Activated naive CD4-positive, alpha-beta T cell treated with anti-CD3 and anti-CD28 coated beads, Interleukin-2, amount 50 U/mL, for 72 hours (primary cell): Measurements from ENCODE around the gene PTPRE. TPM values are rescaled to one million over a fixed set of nuclear protein-coding genes. Genes with fewer than 3 reads are reported as not detected.

Experiments used
- ATAC-seq, 2 donors: fragments of 150-1000 bp; cut with Tn5 transposase; 2 replicates each; pipeline ENCODE4 v1.10.0; 2021; ENCODE audit warnings: mild to moderate bottlenecking in 2 of 2, moderate library complexity in 2 of 2
- DNase-seq, 2 donors: peaks; one replicate each; pipeline ENCODE4 v3.0.0; 2021 to 2022; ENCODE audit warnings: low spot score in 2 of 2
- H3K27ac Mint-ChIP-seq, 2 donors: one replicate each; pipeline ENCODE4 v1.8.0; 2022; ENCODE audit warnings: mild to moderate bottlenecking in 2 of 2, mixed read lengths in 2 of 2
- H3K36me3 Mint-ChIP-seq, 2 donors: one replicate each; pipeline ENCODE4 v1.8.0; 2022; ENCODE audit warnings: mixed read lengths in 2 of 2
- H3K9me3 Mint-ChIP-seq, 2 donors: one replicate each; pipeline ENCODE4 v1.8.0; 2022; ENCODE audit warnings: mixed read lengths in 2 of 2
- total RNA-seq, 2 donors: library from RNA; stranded (reverse); gene quantifications; one replicate each; pipeline ENCODE4 v1.2.3, GENCODE V29; 2022

PTPRE gene
- total RNA-seq, 2 donors from 2014 or later, result 28.4 to 55.5 TPM

- H3K27ac Mint-ChIP-seq, result peak overlapping the region; percentile 55 to 99
- ATAC-seq (no peak), DNase-seq (no peak)
- H3K36me3 Mint-ChIP-seq, result peaks cover 20 to 24% of the 10 kb centered on the region in 2 donors
- H3K9me3 Mint-ChIP-seq, result no peaks in the 10 kb centered on the region
Observed at GRCh38 chr10:128044961-128045832, 138.3 kb downstream of the PTPRE start.

GRCh38 chr10:128045833-128046120 lies 138.9 kb downstream of the PTPRE start:
- ATAC-seq (no peak), DNase-seq (no peak)
- peak overlapping the region in 1 of 2 donors; percentile 99 for H3K27ac Mint-ChIP-seq
- peaks cover 26 to 29% of the 10 kb centered on the region in 2 donors for H3K36me3 Mint-ChIP-seq
- H3K9me3 Mint-ChIP-seq, result no peaks in the 10 kb centered on the region

GRCh38 chr10:128046156-128046952 lies 139.5 kb downstream of the PTPRE start:
- ATAC-seq, result no peak
- Mint-ChIP-seq H3K9me3 (no peaks in the 10 kb centered on the region), H3K36me3 (peaks cover 30 to 32% of the 10 kb centered on the region in 2 donors), H3K27ac (peak overlapping the region; percentile 93 to 99)
- no peak for DNase-seq

- H3K36me3 Mint-ChIP-seq, result peaks cover 30 to 35% of the 10 kb centered on the region in 2 donors
- peak; percentile 1 to 12 for ATAC-seq
- H3K9me3 Mint-ChIP-seq, result no peaks in the 10 kb centered on the region
- peak overlapping the region; percentile 98 to 99 for H3K27ac Mint-ChIP-seq
- DNase-seq, result no peak
Observed at GRCh38 chr10:128046953-128047290, 140.0 kb downstream of the PTPRE start.

GRCh38 chr10:128047351-128047750 lies 140.4 kb downstream of the PTPRE start:
- Mint-ChIP-seq H3K9me3 (no peaks in the 10 kb centered on the region), H3K36me3 (peaks cover 30 to 40% of the 10 kb centered on the region in 2 donors), H3K27ac (peak overlapping the region; percentile 98 to 99)
- DNase-seq, result peak; percentile 80 to 89
- peak; percentile 91 to 98 for ATAC-seq

- ATAC-seq, result peak; percentile 45 to 68
- peak overlapping the region; percentile 98 to 99 for H3K27ac Mint-ChIP-seq
- H3K9me3 Mint-ChIP-seq, result no peaks in the 10 kb centered on the region
- peaks cover 30 to 40% of the 10 kb centered on the region in 2 donors for H3K36me3 Mint-ChIP-seq
- peak in 1 of 2 donors; percentile 77 for DNase-seq
Observed at GRCh38 chr10:128047991-128048818, 141.3 kb downstream of the PTPRE start.

- DNase-seq (no peak), ATAC-seq (no peak)
- H3K27ac Mint-ChIP-seq, result peak overlapping the region; percentile 98 to 99
- peaks cover 30 to 40% of the 10 kb centered on the region in 2 donors for H3K36me3 Mint-ChIP-seq
- no peaks in the 10 kb centered on the region for H3K9me3 Mint-ChIP-seq
Observed at GRCh38 chr10:128048819-128049210, 141.9 kb downstream of the PTPRE start.

GRCh38 chr10:128049226-128050120 lies 142.6 kb downstream of the PTPRE start:
- Mint-ChIP-seq H3K9me3 (no peaks in the 10 kb centered on the region), H3K27ac (peak overlapping the region; percentile 9 to 99), H3K36me3 (peaks cover 30 to 40% of the 10 kb centered on the region in 2 donors)
- DNase-seq, result no peak
- no peak for ATAC-seq

GRCh38 chr10:128050121-128050516 lies 143.2 kb downstream of the PTPRE start:
- H3K36me3 Mint-ChIP-seq, result peaks cover 30 to 40% of the 10 kb centered on the region in 2 donors

GRCh38 chr10:128050936-128051335 lies 144.0 kb downstream of the PTPRE start:
- DNase-seq (no peak), ATAC-seq (no peak)
- no peaks in the 10 kb centered on the region for H3K9me3 Mint-ChIP-seq
- H3K36me3 Mint-ChIP-seq, result peaks cover 33 to 40% of the 10 kb centered on the region in 2 donors
- peak overlapping the region; percentile 75 to 99 for H3K27ac Mint-ChIP-seq

More at GRCh38 chr10:128050121-128050516, 143.2 kb downstream of the PTPRE start:
- Mint-ChIP-seq H3K9me3 (no peaks in the 10 kb centered on the region), H3K27ac (peak overlapping the region in 1 of 2 donors; percentile 99)
- no peak for ATAC-seq
- no peak for DNase-seq

- no peaks in the 10 kb centered on the region for H3K9me3 Mint-ChIP-seq
- ATAC-seq (no peak), DNase-seq (no peak)
- H3K36me3 Mint-ChIP-seq, result peaks cover 39 to 46% of the 10 kb centered on the region in 2 donors
- H3K27ac Mint-ChIP-seq, result peak overlapping the region in 1 of 2 donors; percentile 39
Observed at GRCh38 chr10:128051548-128051947, 144.6 kb downstream of the PTPRE start.

- Mint-ChIP-seq H3K9me3 (no peaks in the 10 kb centered on the region), H3K36me3 (peaks cover 35 to 48% of the 10 kb centered on the region in 2 donors), H3K27ac (peak overlapping the region in 1 of 2 donors; percentile 39)
- ATAC-seq (no peak), DNase-seq (no peak)
Observed at GRCh38 chr10:128052696-128053095, 145.8 kb downstream of the PTPRE start.

- DNase-seq, result no peak
- ATAC-seq, result no peak
- Mint-ChIP-seq H3K9me3 (no peaks in the 10 kb centered on the region), H3K27ac (no peak overlapping the region), H3K36me3 (peaks cover 29 to 41% of the 10 kb centered on the region in 2 donors)
Observed at GRCh38 chr10:128053356-128053755, 146.5 kb downstream of the PTPRE start.

GRCh38 chr10:128054163-128054970 lies 147.5 kb downstream of the PTPRE start:
- Mint-ChIP-seq H3K9me3 (no peaks in the 10 kb centered on the region), H3K27ac (no peak overlapping the region), H3K36me3 (peaks cover 28 to 35% of the 10 kb centered on the region in 2 donors)
- ATAC-seq (no peak), DNase-seq (no peak)
